Stimulated activated CD8-positive, alpha-beta memory T cell treated with anti-CD3 and anti-CD28 coated beads, Interleukin-12 subunit alpha, Interleukin-12 subunit beta, amount 100 ng/mL, for 24 hours (primary cell): ENCODE data around the gene ZNF398.

ENCODE experiments used
- DNase-seq: peaks from one replicate; pipeline ENCODE4 v3.0.0-alpha.2; 2020; ENCODE audit errors: extremely low read depth

Gene ZNF398

DNA sequence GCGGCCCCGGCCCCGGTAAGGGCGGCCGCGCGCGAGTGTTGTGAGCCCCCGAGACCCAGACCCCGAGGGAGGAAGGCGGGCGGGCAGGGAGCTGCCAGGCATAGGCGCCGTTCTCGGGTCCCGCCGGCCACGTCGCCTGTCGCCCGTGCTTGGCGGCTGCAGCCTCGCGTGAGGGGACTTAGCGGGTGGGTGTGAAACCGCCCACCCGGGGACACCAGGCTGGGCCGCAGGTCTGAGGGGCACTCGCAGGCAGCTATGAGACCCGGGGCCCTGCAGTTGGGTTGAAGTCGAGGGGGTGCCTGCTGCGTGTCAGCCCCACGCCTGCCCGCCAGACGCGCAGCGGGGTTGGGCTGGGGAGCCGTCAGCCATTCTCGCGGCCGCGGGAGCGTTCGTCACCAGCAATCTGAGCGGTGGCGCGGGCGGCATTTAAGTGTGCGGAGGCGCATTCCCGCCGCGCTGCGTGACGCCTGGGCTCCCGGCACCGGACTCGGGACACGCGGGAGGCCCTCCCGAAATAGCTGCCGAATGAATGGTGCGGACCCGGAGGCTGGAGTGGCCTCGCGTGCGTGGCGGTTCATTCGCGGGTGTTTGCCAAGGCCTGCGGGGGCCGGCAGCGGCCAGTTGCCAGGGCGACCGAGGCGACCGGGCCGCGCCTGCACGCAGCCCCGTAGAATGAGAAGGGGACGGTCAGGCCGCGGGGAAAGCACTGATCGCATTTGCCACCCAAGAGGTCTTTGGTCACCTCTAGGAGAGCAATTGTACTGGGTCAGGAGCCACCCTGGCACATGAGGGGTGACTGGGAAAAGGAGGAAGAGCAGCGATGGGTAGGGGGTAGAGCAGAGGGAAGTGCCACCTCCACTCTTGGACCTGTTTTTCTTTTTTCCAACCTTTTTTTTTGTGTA lies 750 bp downstream of the ZNF398 start:
- DNase-seq, result peak; percentile 27

DNA sequence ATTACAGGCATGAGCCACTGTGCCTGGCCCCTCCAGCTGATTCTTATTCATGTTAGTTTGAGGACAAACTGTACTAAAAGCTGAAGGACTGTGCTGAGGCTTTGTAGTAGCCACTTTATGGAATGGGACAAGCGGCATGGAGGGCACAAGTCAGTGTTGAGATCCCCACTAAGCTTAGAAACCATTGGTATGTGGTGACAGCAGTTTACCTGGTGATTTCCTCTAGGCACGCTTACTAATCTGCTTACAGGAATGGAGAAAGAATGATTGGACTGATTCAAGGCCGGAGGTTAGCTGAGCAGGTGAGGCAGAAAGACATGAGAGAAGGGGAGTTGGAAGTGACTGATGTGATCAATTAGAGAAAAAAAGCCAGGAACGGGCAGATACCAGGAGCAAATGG lies 3.7 kb downstream of the ZNF398 start:
- no peak for DNase-seq

DNA sequence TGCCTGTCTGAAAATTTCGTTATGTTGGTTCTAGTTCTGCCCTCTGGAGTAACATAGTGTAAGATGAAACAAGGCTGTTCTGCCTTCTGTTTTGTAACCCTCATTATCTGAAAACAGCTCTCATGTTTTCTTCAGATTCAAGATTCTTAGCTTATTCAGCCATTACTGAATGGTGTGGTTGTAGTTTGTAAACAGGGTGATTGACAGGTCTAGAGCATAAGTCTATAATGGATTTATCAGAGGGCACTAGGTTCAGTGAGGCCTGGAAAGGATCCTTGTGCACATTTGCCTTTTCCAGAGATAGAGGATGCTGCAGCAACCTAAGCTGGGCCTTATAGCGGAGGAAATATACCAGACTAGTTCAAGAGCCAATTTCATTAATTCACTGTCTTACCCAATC lies 6.1 kb downstream of the ZNF398 start:
- no peak for DNase-seq

DNA sequence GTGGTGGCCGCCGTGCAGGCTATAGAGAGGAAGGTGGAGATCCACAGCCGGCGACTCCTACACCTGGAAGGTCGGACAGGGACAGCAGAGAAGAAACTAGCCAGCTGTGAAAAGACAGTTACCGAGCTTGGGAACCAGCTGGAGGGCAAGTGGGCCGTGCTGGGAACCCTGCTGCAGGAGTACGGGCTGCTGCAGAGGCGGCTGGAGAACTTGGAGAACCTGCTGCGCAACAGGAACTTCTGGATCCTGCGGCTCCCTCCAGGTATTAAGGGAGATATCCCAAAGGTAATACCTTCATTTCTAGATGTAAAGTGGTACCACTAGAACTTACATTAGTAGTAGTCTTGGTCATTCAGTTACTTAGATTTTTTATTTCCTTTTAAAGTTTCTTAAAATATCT lies 6.8 kb downstream of the ZNF398 start:
- no peak for DNase-seq

DNA sequence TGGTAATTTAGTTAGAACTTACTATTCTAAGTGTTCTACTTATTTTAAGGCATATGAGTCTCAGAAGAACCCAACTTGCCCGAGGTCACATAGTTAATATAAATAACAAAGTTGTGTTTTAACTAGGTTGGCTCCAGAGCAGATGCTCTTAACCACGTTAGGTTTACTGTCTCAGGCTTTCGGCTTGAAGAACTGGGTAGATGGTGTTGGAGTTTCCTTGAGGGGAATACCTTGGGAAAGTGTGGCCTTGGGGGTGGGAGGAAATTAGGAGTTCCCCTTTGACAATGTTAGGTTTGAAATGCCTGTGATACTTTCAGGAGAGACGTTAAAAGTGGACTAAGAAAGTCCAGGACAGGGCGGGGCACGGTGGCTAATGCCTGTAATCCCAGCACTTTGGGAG lies 9.6 kb downstream of the ZNF398 start:
- DNase-seq, result no peak

DNA sequence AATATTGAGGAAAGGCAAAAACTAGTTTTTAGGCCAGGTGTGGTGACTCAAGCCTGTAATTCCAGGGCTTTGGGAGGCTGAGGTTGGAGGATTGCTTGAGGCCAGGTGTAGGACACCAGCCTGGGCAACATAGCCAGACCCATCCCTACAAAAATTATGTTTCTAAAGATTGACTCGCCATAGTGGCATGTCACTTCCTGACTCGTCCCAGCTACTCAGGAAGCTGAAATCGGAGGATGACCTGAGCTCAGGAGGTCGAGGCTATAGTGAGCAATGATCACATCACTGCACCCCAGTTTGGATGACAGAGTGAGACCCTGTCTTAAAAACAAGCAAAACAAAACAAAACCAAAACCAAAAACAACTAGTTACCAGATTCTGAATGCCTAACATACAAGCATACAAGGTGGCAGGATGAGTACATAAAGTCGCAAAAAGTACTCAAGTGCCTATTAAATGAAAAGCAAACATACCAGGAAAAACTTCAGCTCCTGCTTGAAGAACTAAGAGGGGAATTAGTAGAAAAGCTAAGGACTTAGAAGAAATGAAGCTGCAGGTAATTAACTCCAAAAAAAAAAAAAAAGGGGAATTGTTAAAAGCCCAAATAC lies 14.1 kb downstream of the ZNF398 start:
- no peak for DNase-seq

DNA sequence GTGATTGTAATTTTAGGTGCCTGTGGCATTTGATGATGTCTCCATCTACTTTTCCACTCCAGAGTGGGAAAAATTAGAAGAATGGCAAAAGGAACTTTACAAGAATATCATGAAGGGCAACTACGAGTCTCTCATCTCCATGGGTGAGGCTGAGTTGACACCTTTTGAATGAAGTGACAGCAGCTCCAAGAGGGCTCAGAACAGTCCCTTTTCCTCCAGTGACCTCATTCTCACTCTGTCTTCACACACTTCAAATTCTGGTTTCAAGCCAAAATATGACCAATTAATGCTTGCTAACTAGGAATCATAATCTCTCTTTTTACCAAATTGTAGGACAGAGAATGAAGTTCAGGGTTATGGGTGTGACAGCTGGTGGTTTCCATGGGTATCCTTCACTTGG lies 18.9 kb downstream of the ZNF398 start:
- DNase-seq, result no peak

DNA sequence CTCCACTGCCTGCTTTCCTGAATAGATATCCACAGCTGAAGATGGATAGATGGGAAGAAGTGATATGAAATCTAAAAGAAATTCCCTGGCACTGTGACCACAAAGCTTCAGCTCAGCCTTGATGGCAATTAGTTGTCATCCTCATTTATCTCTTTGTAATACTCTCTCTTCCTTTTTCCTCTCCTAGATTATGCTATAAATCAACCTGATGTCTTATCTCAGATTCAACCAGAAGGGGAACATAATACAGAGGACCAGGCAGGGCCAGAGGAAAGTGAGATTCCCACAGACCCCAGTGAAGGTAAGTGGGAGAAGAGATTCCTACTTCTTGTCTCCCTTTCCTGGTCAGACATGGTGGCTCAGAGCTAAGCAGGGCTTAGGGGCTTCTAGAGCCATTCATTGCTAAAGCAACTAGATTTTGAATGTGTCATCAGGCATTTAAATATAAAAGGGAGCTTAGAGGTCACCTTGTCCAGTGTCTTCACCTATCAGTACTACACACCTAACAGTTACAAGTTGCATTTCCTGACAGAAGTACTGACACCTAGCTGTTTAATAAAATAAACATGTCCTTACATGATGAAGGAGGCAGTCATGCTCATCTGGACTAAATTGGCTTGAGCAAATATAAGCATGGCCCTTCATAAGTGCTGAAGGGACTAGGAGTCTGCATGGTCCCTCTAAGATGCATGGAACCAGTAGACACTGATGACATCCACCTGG lies 19.5 kb downstream of the ZNF398 start:
- DNase-seq, result no peak

DNA sequence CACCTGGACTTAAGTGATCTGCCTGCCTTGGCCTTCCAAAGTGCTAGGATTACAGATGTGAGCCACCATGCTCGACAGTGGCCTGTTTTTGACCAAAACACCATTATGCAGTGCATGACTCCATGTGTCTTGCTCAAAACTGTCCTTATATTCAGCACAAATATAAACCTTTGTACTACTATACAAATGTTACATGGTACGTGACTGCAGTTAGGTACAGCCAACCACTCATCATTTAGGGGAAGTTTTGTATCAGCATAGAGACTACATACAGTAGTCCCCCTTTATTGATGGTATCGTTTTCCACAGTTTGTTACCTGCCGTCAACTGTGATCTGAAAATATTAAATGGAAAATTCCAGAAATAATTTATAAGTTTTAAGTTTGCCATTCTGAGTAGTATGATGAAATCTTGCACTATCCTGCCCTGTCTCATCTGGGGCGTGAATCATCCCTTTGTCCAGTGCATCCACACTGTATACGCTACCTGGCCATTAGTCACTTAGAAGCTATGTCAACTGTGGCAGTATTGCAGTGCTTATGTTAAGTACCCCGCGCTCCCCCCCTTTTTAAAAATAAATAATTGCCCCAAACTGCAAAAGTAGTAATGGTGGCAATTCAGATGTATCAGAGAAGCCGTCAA lies 24.8 kb downstream of the ZNF398 start:
- DNase-seq, result no peak

DNA sequence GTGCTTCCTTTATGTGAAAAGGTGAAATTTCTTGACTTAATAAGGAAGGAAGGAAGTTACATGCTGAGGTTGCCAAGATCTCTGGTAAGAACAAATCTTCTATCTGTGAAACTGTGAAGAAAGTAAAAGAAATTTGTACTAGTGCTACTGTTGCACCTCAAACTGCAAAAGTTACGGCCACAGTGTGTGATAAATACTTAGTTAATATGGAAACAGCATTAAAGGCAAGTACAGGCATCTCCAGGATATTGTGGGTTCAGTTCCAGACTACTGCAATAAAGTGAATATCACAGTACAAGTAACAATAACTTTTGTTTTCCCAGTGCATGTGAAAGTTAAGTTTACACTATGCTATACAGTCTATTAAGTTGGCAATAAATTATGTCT lies 25.3 kb downstream of the ZNF398 start:
- no peak for DNase-seq

DNA sequence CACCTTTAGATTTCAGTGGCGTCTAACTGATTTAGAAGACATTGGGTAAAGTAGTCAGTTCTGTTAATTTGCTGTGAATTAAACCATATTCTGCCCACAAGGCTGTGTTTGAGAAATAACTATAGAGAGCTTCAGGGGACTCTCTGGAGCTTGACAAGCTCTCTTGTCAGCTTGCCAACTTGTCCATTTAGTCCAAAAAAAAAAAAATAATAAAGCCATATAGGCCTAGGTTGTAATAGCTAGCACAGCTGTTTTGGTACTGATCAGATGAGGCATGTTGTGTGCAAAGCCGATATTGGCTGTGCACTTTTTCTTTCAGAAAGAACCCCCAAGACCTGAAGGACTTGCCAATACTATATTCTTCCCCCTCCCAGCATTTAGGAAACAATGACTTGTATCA lies 27.9 kb downstream of the ZNF398 start:
- no peak for DNase-seq

DNA sequence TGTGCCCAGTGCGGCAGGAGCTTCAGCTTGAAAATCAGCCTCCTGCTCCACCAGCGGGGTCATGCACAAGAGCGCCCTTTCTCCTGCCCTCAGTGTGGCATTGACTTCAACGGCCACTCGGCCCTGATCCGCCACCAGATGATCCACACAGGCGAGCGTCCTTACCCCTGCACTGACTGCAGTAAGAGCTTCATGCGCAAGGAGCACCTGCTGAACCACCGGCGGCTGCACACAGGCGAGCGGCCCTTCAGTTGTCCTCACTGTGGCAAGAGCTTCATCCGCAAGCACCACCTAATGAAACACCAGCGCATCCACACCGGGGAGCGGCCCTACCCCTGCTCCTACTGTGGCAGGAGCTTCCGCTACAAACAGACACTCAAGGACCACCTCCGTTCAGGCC lies 32.0 kb downstream of the ZNF398 start:
- DNase-seq, result no peak

DNA sequence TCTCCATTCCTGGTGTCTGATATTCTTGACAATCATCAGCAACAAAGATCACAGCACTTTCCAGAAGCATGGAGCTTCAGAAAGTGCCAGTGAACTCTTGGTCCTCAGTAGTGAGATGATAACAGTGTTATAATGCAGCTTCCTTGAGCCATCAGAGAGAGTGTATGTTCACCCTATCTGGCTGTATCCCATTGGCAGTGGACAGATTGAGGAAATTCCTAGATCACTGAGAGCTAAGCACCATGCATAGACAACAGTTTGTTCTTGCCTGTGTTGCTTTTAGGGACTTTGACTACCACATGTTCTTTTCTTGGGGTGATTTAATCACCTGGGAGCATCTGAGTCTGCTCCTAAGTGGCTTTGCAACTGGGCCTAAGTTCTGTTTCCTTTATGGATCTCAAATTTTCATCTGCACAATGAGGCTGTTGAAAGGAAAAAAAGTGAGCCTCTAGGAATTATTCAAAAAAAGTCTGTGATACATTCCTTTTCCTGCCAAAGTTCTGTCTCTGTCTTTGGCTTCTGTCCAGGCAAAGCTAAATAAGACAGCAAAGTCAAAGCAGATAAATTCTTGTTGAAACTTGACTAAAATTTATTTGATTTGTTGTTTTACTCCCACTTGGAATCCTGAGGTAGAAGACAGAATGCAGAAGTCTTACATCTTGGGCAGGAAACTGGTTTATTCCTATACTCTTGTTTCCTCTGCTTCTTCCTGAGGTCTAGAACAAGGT lies 33.6 kb downstream of the ZNF398 start:
- DNase-seq, result no peak

DNA sequence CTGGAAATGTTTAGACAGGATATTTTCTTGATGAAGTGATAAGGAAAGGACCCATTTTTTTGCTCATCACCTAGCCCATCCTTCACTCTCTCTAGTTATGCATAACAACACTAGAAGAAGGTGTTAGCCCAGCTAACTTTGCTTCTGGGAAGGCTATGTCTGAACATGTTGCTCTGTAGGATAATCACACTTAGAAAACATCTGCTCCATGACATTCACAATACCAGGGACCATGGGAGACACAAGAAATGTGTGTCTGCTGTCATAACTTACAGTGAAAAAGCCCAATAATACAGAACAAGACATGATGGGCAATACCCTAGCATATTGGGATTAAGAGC lies 34.2 kb downstream of the ZNF398 start:
- DNase-seq, result no peak

DNA sequence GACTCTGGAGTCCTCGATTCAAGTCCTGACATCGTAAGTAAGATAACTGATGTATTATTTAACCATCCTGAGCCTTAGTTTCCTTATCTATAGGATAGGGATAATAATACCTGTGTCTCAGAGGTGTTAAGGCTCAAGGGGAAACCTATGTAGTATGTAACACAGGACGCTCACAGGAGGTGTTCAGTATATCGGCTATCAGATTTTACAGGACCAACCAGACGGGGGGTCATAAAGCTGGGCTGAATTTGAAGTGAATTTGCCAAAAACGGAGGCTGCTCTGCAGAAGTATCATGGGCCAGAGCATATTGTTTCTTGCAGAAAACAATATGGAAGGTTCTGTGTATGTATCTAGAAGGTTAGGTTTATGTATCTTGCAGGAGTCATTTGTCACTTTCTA lies 37.0 kb downstream of the ZNF398 start:
- no peak for DNase-seq

DNA sequence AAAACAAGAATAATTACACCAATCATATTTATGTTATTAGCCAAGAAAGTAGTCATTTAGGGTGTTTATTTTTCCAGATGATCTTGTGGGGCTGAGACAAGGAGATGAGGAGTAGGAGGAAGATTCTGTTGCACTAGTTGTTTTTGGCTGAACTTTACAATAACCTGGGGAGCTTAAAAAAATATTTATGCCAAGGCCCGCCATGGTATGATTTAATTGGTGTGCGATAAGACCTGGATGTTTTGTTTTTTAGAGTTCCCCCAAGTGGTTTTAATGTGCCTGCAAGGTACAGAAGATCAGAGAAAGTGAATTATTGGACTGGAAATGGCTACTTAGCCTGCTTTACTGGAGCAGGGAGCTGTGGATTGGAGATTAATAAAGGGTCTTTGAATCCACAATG lies 41.0 kb downstream of the ZNF398 start:
- DNase-seq, result no peak

DNA sequence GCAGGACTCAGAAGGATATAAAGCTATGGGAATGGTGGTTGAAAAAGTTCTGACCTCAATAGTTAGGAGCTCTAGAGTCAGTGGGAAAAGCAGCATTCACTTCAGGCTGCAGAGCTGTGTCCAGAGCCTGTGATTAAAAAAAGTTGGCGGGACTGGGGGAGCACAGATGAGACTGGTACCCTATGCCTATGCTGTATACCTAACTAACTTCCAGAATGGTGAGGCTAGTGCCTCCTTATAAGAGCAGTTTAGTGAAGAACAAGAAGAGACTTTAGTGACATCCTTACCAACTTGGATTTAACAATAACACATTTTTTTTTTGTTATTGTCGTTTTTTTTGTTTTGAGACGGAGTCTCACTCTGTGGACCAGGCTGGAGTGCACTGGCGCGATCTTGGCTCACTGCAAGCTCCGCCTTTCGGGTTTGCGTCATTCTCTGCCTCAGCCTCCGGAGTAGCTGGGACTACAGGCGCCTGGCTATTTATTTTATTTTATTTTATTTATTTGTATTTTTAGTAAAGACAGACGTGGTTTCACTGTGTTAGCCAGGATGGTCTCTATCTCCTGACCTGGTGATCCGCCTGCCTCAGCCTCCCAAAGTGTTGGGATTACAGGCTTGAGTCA lies 41.5 kb downstream of the ZNF398 start:
- no peak for DNase-seq

DNA sequence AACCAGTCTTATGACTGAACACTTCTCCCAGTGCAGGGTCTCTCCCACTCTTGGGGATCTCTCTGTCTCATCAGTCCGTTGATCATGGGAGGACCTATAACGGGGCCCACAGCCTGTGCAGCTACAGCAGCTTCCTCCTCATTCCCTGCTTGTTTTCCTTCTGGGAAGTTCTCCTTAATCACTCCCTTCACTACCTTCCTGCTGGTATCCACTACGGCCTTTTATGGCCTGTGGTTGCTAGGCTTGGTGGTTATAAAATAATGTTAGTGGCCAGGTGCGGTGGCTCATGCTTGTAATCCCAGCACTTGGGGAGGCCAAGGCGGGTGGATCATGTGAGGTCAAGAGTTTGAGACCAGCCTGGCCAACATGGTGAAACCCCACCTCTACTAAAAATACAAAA lies 44.6 kb downstream of the ZNF398 start:
- no peak for DNase-seq

DNA sequence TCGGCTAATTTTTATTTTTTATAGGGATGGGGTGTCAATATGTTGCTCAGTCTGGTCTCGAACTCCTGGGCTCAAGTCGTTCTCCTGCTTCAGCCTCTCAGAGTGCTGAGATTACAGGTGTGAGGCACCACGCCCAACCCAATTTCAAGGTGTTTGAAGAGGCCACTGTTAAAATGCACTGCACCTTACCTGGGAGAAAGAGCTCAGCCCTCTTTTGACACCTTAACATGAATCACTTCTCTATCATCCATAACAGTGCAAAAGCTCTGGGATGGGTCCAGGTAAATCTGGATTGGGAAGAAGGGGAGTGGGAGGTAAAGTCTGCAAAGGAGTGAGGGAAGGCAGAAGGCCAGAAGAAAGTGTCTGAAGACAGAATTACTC lies 47.5 kb downstream of the ZNF398 start:
- no peak for DNase-seq

DNA sequence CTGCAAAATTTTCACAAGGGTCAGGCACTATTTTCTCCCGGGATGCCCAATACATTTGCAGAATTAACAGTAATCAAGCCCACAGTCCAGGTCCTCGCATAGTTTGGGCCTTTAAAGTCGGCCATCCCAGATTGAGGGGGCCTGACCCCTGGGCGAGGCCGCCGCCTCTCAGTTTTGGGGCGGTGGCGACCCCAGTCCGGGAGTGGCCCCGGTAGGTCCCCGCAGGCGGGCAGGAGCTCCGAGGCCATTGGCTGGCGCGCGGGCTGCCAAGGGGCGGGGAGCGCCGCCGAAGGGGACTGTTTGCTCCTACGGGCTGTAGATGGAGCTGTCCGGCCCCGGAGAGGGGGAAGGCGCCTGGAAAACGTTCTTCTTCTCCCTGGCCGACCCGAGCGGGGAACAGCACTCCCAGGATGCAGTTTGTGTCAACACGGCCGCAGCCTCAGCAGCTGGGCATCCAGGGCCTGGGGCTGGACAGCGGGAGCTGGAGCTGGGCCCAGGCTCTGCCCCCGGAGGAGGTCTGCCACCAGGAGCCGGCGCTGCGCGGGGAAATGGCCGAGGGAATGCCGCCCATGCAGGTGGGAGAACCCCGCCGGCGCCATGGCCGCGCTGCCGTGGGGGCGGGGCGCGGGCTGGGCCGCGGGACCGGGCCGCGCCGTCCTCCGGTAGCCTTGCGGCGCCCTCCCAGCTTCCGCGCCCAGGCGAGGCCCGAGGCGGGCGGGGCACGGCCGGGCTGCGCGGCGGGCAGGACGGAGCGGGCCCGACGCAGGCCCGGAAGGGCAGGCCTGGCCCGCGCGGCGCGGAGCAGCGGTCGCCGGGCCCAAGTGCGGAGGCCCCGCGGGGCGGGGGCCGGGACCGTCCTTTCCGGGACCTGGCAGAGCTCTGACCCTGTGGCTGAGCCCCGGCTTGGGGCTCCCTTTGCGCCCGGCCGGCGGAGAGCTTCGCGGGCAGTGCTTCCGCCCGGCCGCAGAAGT lies 48.2 kb downstream of the ZNF398 start, which contains the start of gene ZNF282:
TSS of gene ZNF282 (plus strand) at position 367 of the 971 bp plus-strand sequence. CDS start at position 411, 44 bp downstream.
- DNase-seq, result peak; percentile 50
